MM.1S (cell line): ENCODE measurements around the gene LEPROT.

Source experiments
- DNase-seq: peaks from one replicate; pipeline ENCODE4 v3.0.0-alpha.2; 2015
- H2AFZ ChIP-seq: fragments of 300-600 bp; sonication (generic); 2 replicates; pipeline ENCODE4 v1.6.0; 2016; ENCODE audit warnings: antibody characterized with exemption, low read length
- H3F3A ChIP-seq: fragments of 300-600 bp; sonication (generic); 2 replicates; pipeline ENCODE4 v1.6.1; 2016; ENCODE audit warnings: mild to moderate bottlenecking, antibody characterized with exemption, low read length, moderate library complexity, mixed read lengths; ENCODE audit not compliant: insufficient read depth
- H3K27ac ChIP-seq: fragments of 300-600 bp; sonication (generic); 2 replicates; pipeline ENCODE4 v1.5.1; 2016; ENCODE audit warnings: mild to moderate bottlenecking, low read length
- H3K27me3 ChIP-seq: fragments of 300-600 bp; sonication (generic); replicated peaks from 2 replicates; pipeline ENCODE4 v1.6.0; 2016; ENCODE audit warnings: low read length; ENCODE audit not compliant: insufficient read depth
- H3K36me3 ChIP-seq: fragments of 300-600 bp; sonication (generic); replicated peaks from 2 replicates; pipeline ENCODE4 v1.6.1; 2016; ENCODE audit warnings: mild to moderate bottlenecking, low read length, mixed read lengths; ENCODE audit not compliant: insufficient read depth
- H3K4me1 ChIP-seq: fragments of 300-600 bp; sonication (generic); 2 replicates; pipeline ENCODE4 v1.6.1; 2016; ENCODE audit warnings: low read length, mixed read lengths
- H3K4me2 ChIP-seq: fragments of 300-600 bp; sonication (generic); 2 replicates; pipeline ENCODE4 v1.6.0; 2016; ENCODE audit warnings: low read depth, low read length
- H3K4me3 ChIP-seq: fragments of 300-600 bp; sonication (generic); 2 replicates; pipeline ENCODE4 v1.5.1; 2016; ENCODE audit warnings: low read length, mixed read lengths
- H3K79me2 ChIP-seq: fragments of 300-600 bp; sonication (generic); 2 replicates; pipeline ENCODE4 v1.6.1; 2016; ENCODE audit warnings: mixed run types, low read length, mixed read lengths
- H3K9ac ChIP-seq: fragments of 300-600 bp; sonication (generic); 2 replicates; pipeline ENCODE4 v1.6.1; 2016; ENCODE audit warnings: low read length, mixed read lengths
- H3K9me2 ChIP-seq: fragments of 300-600 bp; sonication (generic); replicated peaks from 2 replicates; pipeline ENCODE4 v1.6.1; 2016; ENCODE audit warnings: mild to moderate bottlenecking, low read length, mixed read lengths; ENCODE audit not compliant: insufficient read depth
- H3K9me3 ChIP-seq: fragments of 300-600 bp; sonication (generic); replicated peaks from 2 replicates; pipeline ENCODE4 v1.6.1; 2016; ENCODE audit warnings: mild to moderate bottlenecking, low read length, mixed read lengths; ENCODE audit not compliant: insufficient read depth
- H4K20me1 ChIP-seq: fragments of 300-600 bp; sonication (generic); 2 replicates; pipeline ENCODE4 v1.6.1; 2016; ENCODE audit warnings: mild to moderate bottlenecking, low read length, moderate library complexity, mixed read lengths; ENCODE audit not compliant: insufficient read depth
- EZH2 ChIP-seq: fragments of 300-600 bp; sonication (generic); optimal IDR thresholded peaks from 2 replicates; pipeline ENCODE3; 2017; ENCODE audit warnings: low read depth, mild to moderate bottlenecking, antibody characterized with exemption, low read length, mixed read lengths
- EZH2phosphoT487 ChIP-seq: fragments of 300-600 bp; sonication (generic); IDR thresholded peaks from 2 replicates; pipeline ENCODE4 v1.6.1; 2018; ENCODE audit warnings: antibody characterized with exemption, low read length
- TF ChIP-seq, protein P1 (sequence below): fragments of 300-600 bp; sonication (generic); IDR thresholded peaks from 2 replicates; pipeline ENCODE4 v1.5.1; 2016; ENCODE audit warnings: antibody characterized with exemption, low read length, mixed read lengths

LEPROT gene

DNA sequence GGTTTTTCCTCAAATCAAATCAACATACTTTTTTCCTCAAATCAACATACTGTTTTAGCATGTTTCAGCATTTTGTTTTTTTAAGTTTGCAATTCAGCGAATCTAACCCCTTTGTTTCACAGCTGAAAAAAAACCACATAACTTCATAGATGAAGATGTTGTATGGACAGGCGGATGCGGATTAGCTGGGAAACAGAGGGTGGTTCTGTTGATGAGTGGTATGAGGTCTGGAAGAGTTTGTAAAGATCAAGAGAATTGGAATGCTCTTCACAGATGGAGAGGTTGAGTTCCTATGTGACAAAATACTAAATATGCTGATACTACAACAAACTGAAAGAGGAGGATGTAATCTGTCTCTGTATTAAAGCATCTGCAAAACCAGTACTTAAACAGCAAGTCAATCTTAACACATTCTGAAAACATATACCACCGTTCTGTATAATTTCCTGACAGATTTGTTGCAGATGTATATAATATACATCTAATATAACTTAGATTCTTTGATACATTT is 10.6 kb upstream of the LEPROT start:
- H3F3A ChIP-seq = no peaks in the 10 kb centered on the region
- TF ChIP-seq EZH2phosphoT487 (no peak), EZH2 (no peak)
- TF ChIP-seq, protein P1, sequence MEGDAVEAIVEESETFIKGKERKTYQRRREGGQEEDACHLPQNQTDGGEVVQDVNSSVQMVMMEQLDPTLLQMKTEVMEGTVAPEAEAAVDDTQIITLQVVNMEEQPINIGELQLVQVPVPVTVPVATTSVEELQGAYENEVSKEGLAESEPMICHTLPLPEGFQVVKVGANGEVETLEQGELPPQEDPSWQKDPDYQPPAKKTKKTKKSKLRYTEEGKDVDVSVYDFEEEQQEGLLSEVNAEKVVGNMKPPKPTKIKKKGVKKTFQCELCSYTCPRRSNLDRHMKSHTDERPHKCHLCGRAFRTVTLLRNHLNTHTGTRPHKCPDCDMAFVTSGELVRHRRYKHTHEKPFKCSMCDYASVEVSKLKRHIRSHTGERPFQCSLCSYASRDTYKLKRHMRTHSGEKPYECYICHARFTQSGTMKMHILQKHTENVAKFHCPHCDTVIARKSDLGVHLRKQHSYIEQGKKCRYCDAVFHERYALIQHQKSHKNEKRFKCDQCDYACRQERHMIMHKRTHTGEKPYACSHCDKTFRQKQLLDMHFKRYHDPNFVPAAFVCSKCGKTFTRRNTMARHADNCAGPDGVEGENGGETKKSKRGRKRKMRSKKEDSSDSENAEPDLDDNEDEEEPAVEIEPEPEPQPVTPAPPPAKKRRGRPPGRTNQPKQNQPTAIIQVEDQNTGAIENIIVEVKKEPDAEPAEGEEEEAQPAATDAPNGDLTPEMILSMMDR = no peak
- no peak overlapping the region for H3K9ac ChIP-seq
- H3K9me2 ChIP-seq = no peaks in the 10 kb centered on the region
- H3K27me3 ChIP-seq = no peaks in the 10 kb centered on the region
- H3K4me3 ChIP-seq = no peak overlapping the region
- H3K27ac ChIP-seq = no peak overlapping the region
- no peaks in the 10 kb centered on the region for H3K36me3 ChIP-seq
- no peak overlapping the region for H2AFZ ChIP-seq
- no peaks in the 10 kb centered on the region for H3K4me1 ChIP-seq
- no peaks in the 10 kb centered on the region for H3K79me2 ChIP-seq
- no peak overlapping the region for H3K4me2 ChIP-seq
- H3K9me3 ChIP-seq = no peaks in the 10 kb centered on the region
- no peak for DNase-seq
- H4K20me1 ChIP-seq = no peaks in the 10 kb centered on the region

DNA sequence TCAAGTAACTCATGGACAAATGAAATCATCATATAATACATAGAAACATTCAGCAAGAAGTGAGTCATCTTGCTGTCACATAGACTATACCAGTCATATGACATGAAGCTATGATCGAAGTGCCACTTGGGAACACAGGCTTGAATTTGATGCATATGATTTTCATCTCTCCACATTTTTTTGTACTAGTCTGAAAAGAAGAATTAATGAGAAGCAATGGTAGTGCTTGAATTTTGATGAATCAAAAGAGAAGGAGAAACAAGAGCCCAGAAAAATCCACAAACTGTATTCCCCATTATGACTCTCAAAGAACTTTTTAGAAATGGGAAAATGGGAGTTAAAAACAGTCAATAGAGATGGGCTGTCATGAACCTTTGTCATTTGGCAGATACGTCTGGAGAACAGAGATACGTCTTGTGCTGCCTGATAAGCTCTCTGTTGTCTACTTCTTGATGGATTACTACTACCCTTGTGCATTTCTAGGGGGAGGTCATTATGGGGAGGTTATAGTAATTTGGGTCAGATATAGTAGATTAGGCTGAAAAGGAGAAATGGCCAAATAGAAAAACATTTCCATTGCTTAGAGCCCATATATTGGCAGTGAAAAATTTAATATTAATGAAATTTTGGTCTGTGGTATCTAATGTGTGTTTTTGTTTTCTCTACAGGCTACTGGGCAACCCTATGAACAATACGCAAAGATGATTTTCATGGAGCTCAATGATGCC is 8.0 kb upstream of the LEPROT start:
- Histone ChIP-seq H3K4me1 (0 out of 2 replicates have a peak, but pooled peaks cover 2% of the 10 kb centered on the region), H3K4me2 (no peak overlapping the region), H3K4me3 (no peak overlapping the region), H4K20me1 (no peaks in the 10 kb centered on the region), H3K27ac (no peak overlapping the region), H2AFZ (no peak overlapping the region), H3K36me3 (no peaks in the 10 kb centered on the region), H3K79me2 (no peaks in the 10 kb centered on the region), H3K27me3 (no peaks in the 10 kb centered on the region), H3K9ac (no peak overlapping the region), H3K9me2 (no peaks in the 10 kb centered on the region), H3K9me3 (no peaks in the 10 kb centered on the region), H3F3A (no peaks in the 10 kb centered on the region)
- DNase-seq = no peak
- TF ChIP-seq EZH2 = no peak
- TF ChIP-seq, protein P1 = no peak
- no peak for TF ChIP-seq EZH2phosphoT487

DNA sequence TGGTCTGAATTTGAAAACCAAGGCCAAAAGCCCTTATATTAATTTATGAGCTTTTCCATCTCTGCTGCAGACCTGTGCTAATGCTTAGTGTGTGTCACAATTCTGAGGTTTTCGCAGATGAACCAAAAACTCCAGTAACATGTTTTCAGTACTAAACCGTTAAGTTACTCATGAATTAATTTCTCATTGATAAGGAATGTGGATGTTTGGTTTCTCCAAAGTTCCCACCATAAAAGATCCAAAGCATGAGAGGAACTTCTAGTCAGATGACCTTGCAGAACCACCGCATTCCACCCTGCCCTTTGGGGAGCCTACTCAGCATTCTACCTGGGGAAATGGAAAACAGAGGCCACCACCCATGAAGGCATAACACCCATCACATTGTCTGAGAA is 7.5 kb upstream of the LEPROT start:
- Histone ChIP-seq H3K9me3 (no peaks in the 10 kb centered on the region), H3K9ac (no peak overlapping the region), H3K27me3 (no peaks in the 10 kb centered on the region), H3F3A (no peaks in the 10 kb centered on the region), H3K9me2 (no peaks in the 10 kb centered on the region), H3K79me2 (no peaks in the 10 kb centered on the region), H3K36me3 (no peaks in the 10 kb centered on the region), H4K20me1 (no peaks in the 10 kb centered on the region), H2AFZ (no peak overlapping the region), H3K4me3 (no peak overlapping the region), H3K4me1 (0 out of 2 replicates have a peak, but pooled peaks cover 4% of the 10 kb centered on the region), H3K4me2 (no peak overlapping the region), H3K27ac (no peak overlapping the region)
- DNase-seq = no peak
- no peak for TF ChIP-seq EZH2phosphoT487
- no peak for TF ChIP-seq EZH2

DNA sequence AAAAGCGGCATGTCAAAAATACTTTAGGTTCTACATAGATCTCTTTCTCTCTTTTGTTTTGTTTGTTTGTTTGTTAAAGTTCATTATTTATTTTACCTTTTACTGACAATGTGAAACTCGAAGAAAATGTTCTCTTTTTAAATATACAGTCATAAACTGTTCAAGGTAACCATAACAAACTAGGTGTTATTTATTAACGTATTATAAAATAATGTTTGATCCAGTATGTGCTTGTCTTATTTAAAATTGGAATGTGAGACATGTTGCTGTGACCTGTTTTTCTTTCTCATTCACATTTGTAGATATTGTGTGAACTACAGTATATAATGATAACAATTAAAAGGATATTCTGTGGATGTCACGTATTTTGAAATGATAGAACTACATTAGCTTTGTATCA is 5.9 kb upstream of the LEPROT start:
- Histone ChIP-seq H3F3A (peaks cover 9% of the 10 kb centered on the region), H3K27me3 (no peaks in the 10 kb centered on the region), H3K79me2 (no peaks in the 10 kb centered on the region), H3K9me2 (no peaks in the 10 kb centered on the region), H4K20me1 (no peaks in the 10 kb centered on the region), H2AFZ (no peak overlapping the region), H3K9ac (no peak overlapping the region), H3K9me3 (no peaks in the 10 kb centered on the region), H3K4me1 (peaks cover 14% of the 10 kb centered on the region), H3K4me3 (no peak overlapping the region), H3K4me2 (no peak overlapping the region), H3K27ac (no peak overlapping the region), H3K36me3 (no peaks in the 10 kb centered on the region)
- TF ChIP-seq EZH2phosphoT487 (no peak), EZH2 (no peak)
- TF ChIP-seq, protein P1 = no peak
- DNase-seq = no peak
